Large intestine (tissue), 3 donors: Measurements from ENCODE around the gene SIGLEC14. TPM values are rescaled to one million over a fixed set of nuclear protein-coding genes. Genes with fewer than 3 reads are reported as not detected.

Experiments
- DNase-seq, 2 donors: peaks; one replicate each; pipeline versions ENCODE4 v3.0.0 to v3.0.0-alpha.2; 2013
- H3K27ac ChIP-seq: one replicate; pipeline ENCODE4 v1.5.1; 2013; ENCODE audit warnings: low read length
- H3K27me3 ChIP-seq: 2 replicates; pipeline ENCODE4 v1.6.1; 2013; ENCODE audit warnings: low read length; ENCODE audit not compliant: control insufficient read depth, insufficient read depth
- H3K36me3 ChIP-seq: 2 replicates; pipeline ENCODE4 v1.6.1; 2013; ENCODE audit warnings: low read length; ENCODE audit not compliant: control insufficient read depth, insufficient read depth
- H3K4me1 ChIP-seq: one replicate; pipeline ENCODE4 v1.6.1; 2013; ENCODE audit warnings: low read length; ENCODE audit not compliant: control insufficient read depth, insufficient read depth
- H3K4me3 ChIP-seq: one replicate; pipeline ENCODE4 v1.5.1; 2013; ENCODE audit warnings: low read length
- H3K9me3 ChIP-seq: one replicate; pipeline ENCODE4 v1.6.1; 2013; ENCODE audit warnings: mild to moderate bottlenecking, low read depth, low read length, moderate library complexity; ENCODE audit not compliant: control insufficient read depth
- WGBS: methylation state at CpG from one replicate; pipeline ENCODE4 v1.1.5; 2013; ENCODE audit warnings: low lambda C conversion rate; ENCODE audit not compliant: insufficient coverage; 5-methylcytosine and 5-hydroxymethylcytosine counted together
- polyA plus RNA-seq: library from polyadenylated mRNA; unstranded; fragments of 120-200 nt; gene quantifications from one replicate; pipeline ENCODE4 v1.2.1, GENCODE V29; 2013

Gene SIGLEC14
- polyA plus RNA-seq, 1 donor: 1.4 TPM

- WGBS: no CpG with 5 or more reads among the region's 3 CpGs
- no peaks in the 10 kb centered on the region for H3K4me1 ChIP-seq
- no peak overlapping the region for H3K4me3 ChIP-seq
- H3K27me3 ChIP-seq: peaks cover 4% of the 10 kb centered on the region
- no peaks in the 10 kb centered on the region for H3K9me3 ChIP-seq
- no peaks in the 10 kb centered on the region for H3K36me3 ChIP-seq
- no peak overlapping the region for H3K27ac ChIP-seq
- DNase-seq: no peak
These were observed 21.6 kb upstream of the SIGLEC14 start for GRCh38 chr19:51668216-51668615.

- WGBS: 67% methylated on average over 1 of the region's 3 CpGs
- no peak for DNase-seq
- H3K27me3 ChIP-seq: peaks cover 4% of the 10 kb centered on the region
These were observed 18.4 kb upstream of the SIGLEC14 start for GRCh38 chr19:51664997-51665396.

GRCh38 chr19:51664131-51664530 lies 17.5 kb upstream of the SIGLEC14 start:
- no peak for DNase-seq
- H3K27ac ChIP-seq: no peak overlapping the region
- H3K4me3 ChIP-seq: no peak overlapping the region
- H3K36me3 ChIP-seq: no peaks in the 10 kb centered on the region
- no peaks in the 10 kb centered on the region for H3K4me1 ChIP-seq
- peaks cover 5% of the 10 kb centered on the region for H3K27me3 ChIP-seq
- no CpG with 5 or more reads among the region's 1 CpG for WGBS
- H3K9me3 ChIP-seq: no peaks in the 10 kb centered on the region

More at GRCh38 chr19:51664997-51665396, 18.4 kb upstream of the SIGLEC14 start:
- no peak overlapping the region for H3K27ac ChIP-seq
- no peaks in the 10 kb centered on the region for H3K36me3 ChIP-seq
- H3K9me3 ChIP-seq: no peaks in the 10 kb centered on the region
- H3K4me1 ChIP-seq: no peaks in the 10 kb centered on the region
- H3K4me3 ChIP-seq: no peak overlapping the region

GRCh38 chr19:51663650-51664049 lies 17.0 kb upstream of the SIGLEC14 start:
- DNase-seq: no peak
- WGBS: 29% methylated on average over 1 of the region's 3 CpGs
- peaks cover 5% of the 10 kb centered on the region for H3K27me3 ChIP-seq
- no peaks in the 10 kb centered on the region for H3K9me3 ChIP-seq
- H3K4me1 ChIP-seq: no peaks in the 10 kb centered on the region
- no peak overlapping the region for H3K4me3 ChIP-seq
- H3K36me3 ChIP-seq: no peaks in the 10 kb centered on the region
- no peak overlapping the region for H3K27ac ChIP-seq

- DNase-seq: peak; percentile 38 to 53
- Histone ChIP-seq H3K4me1 (no peaks in the 10 kb centered on the region), H3K27me3 (peaks cover 5% of the 10 kb centered on the region), H3K36me3 (no peaks in the 10 kb centered on the region), H3K9me3 (no peaks in the 10 kb centered on the region), H3K4me3 (no peak overlapping the region), H3K27ac (no peak overlapping the region)
- WGBS: 24% methylated on average over 5 of the region's 10 CpGs
These were observed 14.5 kb upstream of the SIGLEC14 start for GRCh38 chr19:51660975-51661600.

GRCh38 chr19:51654783-51655182 lies 8.2 kb upstream of the SIGLEC14 start:
- Histone ChIP-seq H3K4me1 (no peaks in the 10 kb centered on the region), H3K4me3 (no peak overlapping the region), H3K9me3 (no peaks in the 10 kb centered on the region), H3K27ac (no peak overlapping the region), H3K36me3 (no peaks in the 10 kb centered on the region), H3K27me3 (no peaks in the 10 kb centered on the region)
- 83% methylated on average over 1 of the region's 4 CpGs for WGBS
- no peak for DNase-seq

GRCh38 chr19:51653162-51653561 lies 6.5 kb upstream of the SIGLEC14 start:
- Histone ChIP-seq H3K4me1 (no peaks in the 10 kb centered on the region), H3K4me3 (no peak overlapping the region), H3K36me3 (no peaks in the 10 kb centered on the region), H3K27me3 (no peaks in the 10 kb centered on the region), H3K27ac (no peak overlapping the region), H3K9me3 (no peaks in the 10 kb centered on the region)
- DNase-seq: no peak
- 29% methylated on average over 2 of the region's 2 CpGs for WGBS

- WGBS: no CpG with 5 or more reads among the region's 4 CpGs
- no peak for DNase-seq
- Histone ChIP-seq H3K9me3 (no peaks in the 10 kb centered on the region), H3K4me1 (no peaks in the 10 kb centered on the region), H3K27me3 (no peaks in the 10 kb centered on the region), H3K4me3 (no peak overlapping the region), H3K36me3 (no peaks in the 10 kb centered on the region), H3K27ac (no peak overlapping the region)
These were observed 5.6 kb upstream of the SIGLEC14 start for GRCh38 chr19:51652266-51652665.

GRCh38 chr19:51651216-51651846 lies 4.7 kb upstream of the SIGLEC14 start:
- no peaks in the 10 kb centered on the region for H3K4me1 ChIP-seq
- H3K27me3 ChIP-seq: no peaks in the 10 kb centered on the region
- H3K4me3 ChIP-seq: no peak overlapping the region
- no peaks in the 10 kb centered on the region for H3K9me3 ChIP-seq
- WGBS: no CpG with 5 or more reads among the region's 7 CpGs
- H3K36me3 ChIP-seq: no peaks in the 10 kb centered on the region
- H3K27ac ChIP-seq: no peak overlapping the region
- DNase-seq: peak in 1 of 2 donors; percentile 4

GRCh38 chr19:51647318-51647717 lies 693 bp upstream of the SIGLEC14 start:
- H3K4me1 ChIP-seq: no peaks in the 10 kb centered on the region
- H3K27me3 ChIP-seq: no peaks in the 10 kb centered on the region
- WGBS: no CpG with 5 or more reads among the region's 6 CpGs
- H3K36me3 ChIP-seq: no peaks in the 10 kb centered on the region
- no peak overlapping the region for H3K27ac ChIP-seq
- DNase-seq: no peak
- no peak overlapping the region for H3K4me3 ChIP-seq
- no peaks in the 10 kb centered on the region for H3K9me3 ChIP-seq
